K562 (cell line): ENCODE measurements around the gene CABP7. TPM values are rescaled to one million over a fixed set of nuclear protein-coding genes. Genes with fewer than 3 reads are reported as not detected.

Experiments used
- ATAC-seq: fragments of 200-7000 bp; cut with Tn5 transposase; 3 replicates; pipeline ENCODE4 v1.9.1; 2020; ENCODE audit warnings: moderate library complexity
- BruUV-seq: library from RNA; stranded (reverse); fragments of 400-500 nt; replicated peaks from 2 replicates; lab custom pipeline; 2021; lab: Mats Ljungman, UMichigan
- CTCF ChIA-PET: fragments of 300-600 bp; formaldehyde crosslinking; extraction: SDS; loops from one replicate; lab custom pipeline; 2021; ENCODE audit warnings: low intra/inter-chr PET ratio; lab: Yijun Ruan, JAX
- POLR2A ChIA-PET: fragments of 300-600, 350-650 bp; sonication (Branson Sonifier 250); formaldehyde crosslinking; extraction: SDS; loops from one replicate; lab custom pipeline; 2021; ENCODE audit warnings: antibody characterized with exemption, inconsistent platforms; lab: Yijun Ruan, JAX
- DNase-seq, 4 experiments: peaks; one replicate each; pipeline versions ENCODE4 v3.0.0 to v3.0.0-alpha.2; 2011 to 2018; ENCODE audit warnings: low spot score in 3 of 4, mixed read lengths in 3 of 4; ENCODE audit errors: extremely low read depth in 1 of 4
- FAIRE-seq: peaks from 2 replicates; lab custom pipeline; 2011; peaks lifted over from hg19 to GRCh38; lab: Jason Lieb, UNC
- H2AFZ ChIP-seq: 2 replicates; pipeline ENCODE4 v1.6.0; 2011; ENCODE audit warnings: low read depth, low read length, control low read depth, inconsistent platforms
- H3K27ac ChIP-seq: fragments of 200-600 bp; 3 replicates; pipeline ENCODE4 v1.8.0; 2011; ENCODE audit warnings: low read depth, mild to moderate bottlenecking, control low read depth, inconsistent platforms, low read length, moderate library complexity, mixed read lengths; ENCODE audit errors: extremely low read depth
- H3K27me3 ChIP-seq, 2 experiments: fragments of 300-600 bp in 1 of 2; 2 replicates in 1 of 2; 3 replicates in 1 of 2; pipeline versions ENCODE4 v1.6.0 to v1.8.0; 2011; ENCODE audit warnings: inconsistent platforms in 2 of 2, low read length in 2 of 2, mild to moderate bottlenecking in 1 of 2, mixed read lengths in 1 of 2, moderate library complexity in 1 of 2; ENCODE audit not compliant: control insufficient read depth in 2 of 2, insufficient read depth in 2 of 2
- H3K36me3 ChIP-seq: fragments of 300-600 bp; 3 replicates; pipeline ENCODE4 v1.8.0; 2011; ENCODE audit warnings: mild to moderate bottlenecking, low read length, inconsistent platforms; ENCODE audit not compliant: control insufficient read depth, insufficient read depth
- H3K4me1 ChIP-seq, 2 experiments: fragments of 200-600 bp in 1 of 2; replicated peaks in 1 of 2; 2 replicates in 1 of 2; 3 replicates in 1 of 2; pipeline versions ENCODE4 v1.5.1 to v1.8.0; 2011; ENCODE audit warnings: inconsistent platforms in 2 of 2, low read length in 2 of 2, mild to moderate bottlenecking in 1 of 2, mixed read lengths in 1 of 2, moderate library complexity in 1 of 2; ENCODE audit not compliant: control insufficient read depth in 2 of 2, insufficient read depth in 2 of 2
- H3K4me2 ChIP-seq: 2 replicates; pipeline ENCODE4 v1.6.1; 2011; ENCODE audit warnings: low read length, control low read depth, inconsistent platforms, mixed read lengths; ENCODE audit not compliant: insufficient read depth
- H3K4me3 ChIP-seq: fragments of 200-600 bp; sonication (generic), shearing (Covaris generic); 2 replicates; pipeline ENCODE4 v1.5.1; 2016; ENCODE audit warnings: control low read depth, inconsistent platforms
- H3K79me2 ChIP-seq: fragments of 200-600 bp; 3 replicates; pipeline ENCODE4 v1.8.0; 2011; ENCODE audit warnings: low read length, inconsistent platforms; ENCODE audit not compliant: control insufficient read depth, insufficient read depth
- H3K9ac ChIP-seq, 2 experiments: 2 replicates each; pipeline versions ENCODE4 v1.6.0 to v1.6.1; 2011; ENCODE audit warnings: low read depth in 2 of 2, low read length in 2 of 2, control low read depth in 1 of 2, inconsistent platforms in 1 of 2, mild to moderate bottlenecking in 1 of 2, mixed read lengths in 1 of 2; ENCODE audit not compliant: insufficient read depth in 1 of 2
- H3K9me1 ChIP-seq: one replicate; pipeline ENCODE4 v1.6.0; 2011; ENCODE audit warnings: inconsistent platforms, mild to moderate bottlenecking, low read length, moderate library complexity; ENCODE audit not compliant: control insufficient read depth, insufficient read depth
- H3K9me3 ChIP-seq: replicated peaks from 2 replicates; pipeline ENCODE4 v1.5.1; 2011; ENCODE audit warnings: low read depth, low read length, inconsistent platforms; ENCODE audit not compliant: control insufficient read depth, insufficient read depth
- H4K20me1 ChIP-seq: replicated peaks from 2 replicates; pipeline ENCODE4 v1.6.1; 2011; ENCODE audit warnings: low read length, inconsistent platforms, mixed read lengths; ENCODE audit not compliant: control insufficient read depth, insufficient read depth
- EP300 ChIP-seq: IDR thresholded peaks from 2 replicates; pipeline ENCODE4 v1.6.1; 2012; ENCODE audit warnings: low read length, improper control_type of control experiment
- IFI16 ChIP-seq: fragments of 250-450 bp; sonication (Bioruptor Pico); IDR thresholded peaks from 2 replicates; pipeline ENCODE4 v2.1.2; 2022; ENCODE audit warnings: mild to moderate bottlenecking, inconsistent platforms
- ILK ChIP-seq: fragments of 450-650 bp; IDR thresholded peaks from 2 replicates; pipeline ENCODE4 v1.6.1; 2016; ENCODE audit warnings: missing genetic modification characterization, low read depth, mild to moderate bottlenecking, missing compliant biosample characterization, moderate library complexity, borderline replicate concordance
- LARP7 ChIP-seq: fragments of 450-650 bp; IDR thresholded peaks from 2 replicates; pipeline ENCODE4 v1.6.1; 2016
- MBD2 ChIP-seq: sonication (generic); IDR thresholded peaks from 2 replicates; pipeline ENCODE4 v1.6.1; 2016; ENCODE audit warnings: low read depth, borderline replicate concordance
- NEUROD1 ChIP-seq: fragments of 150-350 bp; IDR thresholded peaks from 2 replicates; pipeline ENCODE4 v1.6.1; 2014; ENCODE audit warnings: borderline replicate concordance, low read length, low read depth; ENCODE audit not compliant: partially characterized antibody
- POLR2A ChIP-seq: fragments of 450-650 bp; conservative IDR thresholded peaks from 2 replicates; pipeline ENCODE4 v1.6.1; 2016
- SNIP1 ChIP-seq: fragments of 450-650 bp; IDR thresholded peaks from 2 replicates; pipeline ENCODE4 v1.7.1; 2017; ENCODE audit warnings: low read depth, mild to moderate bottlenecking
- TEAD2 ChIP-seq: fragments of 450-650 bp; IDR thresholded peaks from 2 replicates; pipeline ENCODE4 v1.6.1; 2016; ENCODE audit warnings: missing genetic modification characterization, control low read depth, missing compliant biosample characterization
- ZNF41 ChIP-seq: fragments of 250-450 bp; sonication (Bioruptor Pico); conservative IDR thresholded peaks from 2 replicates; pipeline ENCODE4 v1.4.0; 2020; ENCODE audit warnings: mild to moderate bottlenecking
- ZNF766 ChIP-seq: fragments of 200-800 bp; sonication (Bioruptor generic); conservative IDR thresholded peaks from 2 replicates; pipeline ENCODE4 v1.6.1; 2016; ENCODE audit warnings: missing genetic modification characterization, missing compliant biosample characterization
- WGBS: fragments of 100-300 bp; shearing (Covaris generic); methylation state at CpG from one replicate; pipeline ENCODE4 v1.1.6; 2016; ENCODE audit warnings: low coverage, mixed read lengths; ENCODE audit not compliant: insufficient coverage; ENCODE audit errors: missing lambda C conversion rate; 5-methylcytosine and 5-hydroxymethylcytosine counted together
- in situ Hi-C: fragments of 300-500 bp; cut with MboI; formaldehyde crosslinking; loops from 4 replicates; pipeline ENCODE4 v1.15.0; 2018; ENCODE audit warnings: inconsistent platforms, mixed read lengths
- intact Hi-C: fragments of 100-400 bp; cut with micrococcal nuclease; formaldehyde crosslinking; loops from 2 replicates; pipeline ENCODE4 v1.14.2; 2022
- polyA plus RNA-seq, 8 experiments: library from polyadenylated mRNA; depleted of rRNA in 4 of 8; stranded (reverse) in 5 of 8; unstranded in 3 of 8; fragments of >200 nt; fragmentation: Nextera tagmentation in 2 of 8; fragmentation: Illumina TruSeq in 1 of 8; extraction: Ambion mirVana in 2 of 8; extraction: Trizol in 1 of 8; gene quantifications; 2 replicates each; pipeline versions ENCODE4 v1.2.1 to v1.2.3, GENCODE V29; 2011 to 2014; ENCODE audit warnings: inconsistent platforms in 1 of 8, missing spikeins in 1 of 8
- total RNA-seq, 7 experiments: library from RNA; depleted of rRNA in 6 of 7; stranded (reverse); fragments of >200 nt in 6 of 7; fragmentation: Illumina TruSeq in 2 of 7; extraction: Trizol in 2 of 7; gene quantifications; 2 replicates each; pipeline versions ENCODE4 v1.2.1 to v1.2.3, GENCODE V29; 2011 to 2021; ENCODE audit warnings: low replicate concordance in 1 of 7
- TF ChIP-seq, protein P1 (sequence below): fragments of 150-350 bp; conservative IDR thresholded peaks from 2 replicates; pipeline ENCODE4 v1.6.1; 2014; ENCODE audit warnings: low read length
- TF ChIP-seq, protein P2 (sequence below): sonication (generic); formaldehyde crosslinking; IDR thresholded peaks from 2 replicates; pipeline ENCODE4 v1.8.0; 2023; ENCODE audit warnings: missing genetic modification reagents, mild to moderate bottlenecking, borderline replicate concordance
- TF ChIP-seq, protein P3 (sequence below): fragments of 450-650 bp; formaldehyde crosslinking; IDR thresholded peaks from 2 replicates; pipeline ENCODE4 v1.4.0; 2022; ENCODE audit warnings: missing genetic modification characterization

CABP7 gene
- total and polyA plus RNA-seq, 9 of the 15 experiments (the other 6 are each of a cell fraction or from before 2014, with no cell fraction given) = not detected

DNA sequence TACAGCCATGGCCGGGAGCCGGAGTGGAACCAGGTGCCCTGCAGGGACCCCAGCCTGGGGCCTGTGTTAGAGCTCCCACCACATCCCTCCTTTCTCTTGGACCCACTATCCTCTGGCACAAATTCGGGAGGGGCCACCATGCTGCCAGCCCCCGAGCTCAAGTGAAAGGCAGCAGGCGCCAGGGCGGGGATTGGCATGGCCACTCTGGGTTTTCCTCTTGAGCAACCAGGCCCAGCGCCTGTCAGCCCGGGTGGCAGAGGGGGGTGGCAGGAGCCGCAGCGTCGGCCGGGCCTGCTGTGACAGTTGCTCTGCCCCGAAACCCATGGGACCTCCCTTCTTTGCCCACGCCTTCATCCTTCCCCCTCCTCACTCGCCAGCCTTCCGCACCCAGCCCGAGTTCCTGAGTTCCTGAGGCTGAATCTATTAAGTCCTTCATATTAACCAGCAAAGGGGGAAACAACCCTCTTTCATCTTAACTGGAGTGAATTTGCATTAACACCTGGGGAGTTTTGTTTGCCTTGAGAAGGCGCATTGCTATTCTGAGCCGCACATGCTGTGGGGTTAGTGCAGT lies 16.8 kb upstream of the CABP7 start:
- peaks cover 8 to 38% of the 10 kb centered on the region in 2 experiments; a peak in 4 of 5 replicates for H3K4me1 ChIP-seq
- FAIRE-seq (no peak), DNase-seq (no peak), ATAC-seq (no peak)
- in situ Hi-C loops = no loop called here
- H3K79me2 ChIP-seq = no peaks in the 10 kb centered on the region
- ChIA-PET POLR2A (interaction anchor here (0.6 kb wide), 1 partner anchor 8 kb away, joined by 3 read pairs; no protein-coding TSS in a partner anchor), CTCF (interaction anchor here (2.4 kb wide), 1 partner anchor 386 kb away, joined by 16 read pairs; no protein-coding TSS in a partner anchor)
- H3K27me3 ChIP-seq = peaks cover 0 to 9% of the 10 kb centered on the region in 2 experiments; a peak in 1 of 5 replicates
- H2AFZ ChIP-seq = no peak overlapping the region
- H3K4me2 ChIP-seq = no peak overlapping the region
- H3K9ac ChIP-seq = no peak overlapping the region
- WGBS = 58% methylated on average over 7 of the region's 19 CpGs
- no peaks in the 10 kb centered on the region for H3K9me3 ChIP-seq
- no peak overlapping the region for H3K4me3 ChIP-seq
- intact Hi-C loops = loop anchor here (5.0 kb wide), 1 partner anchor 384 kb away; no protein-coding TSS in a partner anchor
- H3K27ac ChIP-seq = no peak overlapping the region
- H3K9me1 ChIP-seq = no peaks in the 10 kb centered on the region
- no peaks in the 10 kb centered on the region for H3K36me3 ChIP-seq
- no peaks in the 10 kb centered on the region for H4K20me1 ChIP-seq
- BruUV-seq = no TSS peak
- TF ChIP-seq POLR2A (no peak), TEAD2 (tag) (no peak), SNIP1 (no peak), EP300 (no peak), ILK (tag) (no peak), IFI16 (no peak), ZNF41 (no peak), NEUROD1 (no peak), ZNF766 (CRISPR knock-in tag) (no peak), MBD2 (no peak), LARP7 (no peak)
- TF ChIP-seq, protein P1, sequence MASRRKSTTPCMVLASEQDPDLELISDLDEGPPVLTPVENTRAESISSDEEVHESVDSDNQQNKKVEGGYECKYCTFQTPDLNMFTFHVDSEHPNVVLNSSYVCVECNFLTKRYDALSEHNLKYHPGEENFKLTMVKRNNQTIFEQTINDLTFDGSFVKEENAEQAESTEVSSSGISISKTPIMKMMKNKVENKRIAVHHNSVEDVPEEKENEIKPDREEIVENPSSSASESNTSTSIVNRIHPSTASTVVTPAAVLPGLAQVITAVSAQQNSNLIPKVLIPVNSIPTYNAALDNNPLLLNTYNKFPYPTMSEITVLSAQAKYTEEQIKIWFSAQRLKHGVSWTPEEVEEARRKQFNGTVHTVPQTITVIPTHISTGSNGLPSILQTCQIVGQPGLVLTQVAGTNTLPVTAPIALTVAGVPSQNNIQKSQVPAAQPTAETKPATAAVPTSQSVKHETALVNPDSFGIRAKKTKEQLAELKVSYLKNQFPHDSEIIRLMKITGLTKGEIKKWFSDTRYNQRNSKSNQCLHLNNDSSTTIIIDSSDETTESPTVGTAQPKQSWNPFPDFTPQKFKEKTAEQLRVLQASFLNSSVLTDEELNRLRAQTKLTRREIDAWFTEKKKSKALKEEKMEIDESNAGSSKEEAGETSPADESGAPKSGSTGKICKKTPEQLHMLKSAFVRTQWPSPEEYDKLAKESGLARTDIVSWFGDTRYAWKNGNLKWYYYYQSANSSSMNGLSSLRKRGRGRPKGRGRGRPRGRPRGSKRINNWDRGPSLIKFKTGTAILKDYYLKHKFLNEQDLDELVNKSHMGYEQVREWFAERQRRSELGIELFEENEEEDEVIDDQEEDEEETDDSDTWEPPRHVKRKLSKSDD = no peak
- TF ChIP-seq, protein P2, sequence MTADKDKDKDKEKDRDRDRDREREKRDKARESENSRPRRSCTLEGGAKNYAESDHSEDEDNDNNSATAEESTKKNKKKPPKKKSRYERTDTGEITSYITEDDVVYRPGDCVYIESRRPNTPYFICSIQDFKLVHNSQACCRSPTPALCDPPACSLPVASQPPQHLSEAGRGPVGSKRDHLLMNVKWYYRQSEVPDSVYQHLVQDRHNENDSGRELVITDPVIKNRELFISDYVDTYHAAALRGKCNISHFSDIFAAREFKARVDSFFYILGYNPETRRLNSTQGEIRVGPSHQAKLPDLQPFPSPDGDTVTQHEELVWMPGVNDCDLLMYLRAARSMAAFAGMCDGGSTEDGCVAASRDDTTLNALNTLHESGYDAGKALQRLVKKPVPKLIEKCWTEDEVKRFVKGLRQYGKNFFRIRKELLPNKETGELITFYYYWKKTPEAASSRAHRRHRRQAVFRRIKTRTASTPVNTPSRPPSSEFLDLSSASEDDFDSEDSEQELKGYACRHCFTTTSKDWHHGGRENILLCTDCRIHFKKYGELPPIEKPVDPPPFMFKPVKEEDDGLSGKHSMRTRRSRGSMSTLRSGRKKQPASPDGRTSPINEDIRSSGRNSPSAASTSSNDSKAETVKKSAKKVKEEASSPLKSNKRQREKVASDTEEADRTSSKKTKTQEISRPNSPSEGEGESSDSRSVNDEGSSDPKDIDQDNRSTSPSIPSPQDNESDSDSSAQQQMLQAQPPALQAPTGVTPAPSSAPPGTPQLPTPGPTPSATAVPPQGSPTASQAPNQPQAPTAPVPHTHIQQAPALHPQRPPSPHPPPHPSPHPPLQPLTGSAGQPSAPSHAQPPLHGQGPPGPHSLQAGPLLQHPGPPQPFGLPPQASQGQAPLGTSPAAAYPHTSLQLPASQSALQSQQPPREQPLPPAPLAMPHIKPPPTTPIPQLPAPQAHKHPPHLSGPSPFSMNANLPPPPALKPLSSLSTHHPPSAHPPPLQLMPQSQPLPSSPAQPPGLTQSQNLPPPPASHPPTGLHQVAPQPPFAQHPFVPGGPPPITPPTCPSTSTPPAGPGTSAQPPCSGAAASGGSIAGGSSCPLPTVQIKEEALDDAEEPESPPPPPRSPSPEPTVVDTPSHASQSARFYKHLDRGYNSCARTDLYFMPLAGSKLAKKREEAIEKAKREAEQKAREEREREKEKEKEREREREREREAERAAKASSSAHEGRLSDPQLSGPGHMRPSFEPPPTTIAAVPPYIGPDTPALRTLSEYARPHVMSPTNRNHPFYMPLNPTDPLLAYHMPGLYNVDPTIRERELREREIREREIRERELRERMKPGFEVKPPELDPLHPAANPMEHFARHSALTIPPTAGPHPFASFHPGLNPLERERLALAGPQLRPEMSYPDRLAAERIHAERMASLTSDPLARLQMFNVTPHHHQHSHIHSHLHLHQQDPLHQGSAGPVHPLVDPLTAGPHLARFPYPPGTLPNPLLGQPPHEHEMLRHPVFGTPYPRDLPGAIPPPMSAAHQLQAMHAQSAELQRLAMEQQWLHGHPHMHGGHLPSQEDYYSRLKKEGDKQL = no peak
- TF ChIP-seq, protein P3, sequence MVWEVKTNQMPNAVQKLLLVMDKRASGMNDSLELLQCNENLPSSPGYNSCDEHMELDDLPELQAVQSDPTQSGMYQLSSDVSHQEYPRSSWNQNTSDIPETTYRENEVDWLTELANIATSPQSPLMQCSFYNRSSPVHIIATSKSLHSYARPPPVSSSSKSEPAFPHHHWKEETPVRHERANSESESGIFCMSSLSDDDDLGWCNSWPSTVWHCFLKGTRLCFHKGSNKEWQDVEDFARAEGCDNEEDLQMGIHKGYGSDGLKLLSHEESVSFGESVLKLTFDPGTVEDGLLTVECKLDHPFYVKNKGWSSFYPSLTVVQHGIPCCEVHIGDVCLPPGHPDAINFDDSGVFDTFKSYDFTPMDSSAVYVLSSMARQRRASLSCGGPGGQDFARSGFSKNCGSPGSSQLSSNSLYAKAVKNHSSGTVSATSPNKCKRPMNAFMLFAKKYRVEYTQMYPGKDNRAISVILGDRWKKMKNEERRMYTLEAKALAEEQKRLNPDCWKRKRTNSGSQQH (CRISPR knock-in tag) = no peak
